Kidney epithelial cell (primary cell): ENCODE results near the gene CHORDC1. TPM values are rescaled to one million over a fixed set of nuclear protein-coding genes. Genes with fewer than 3 reads are reported as not detected.
A peak's percentile ranks its signal among the peaks of the same experiment; 100 is the strongest.

Experiments used
- DNase-seq: peaks from one replicate; pipeline ENCODE4 v3.0.0-alpha.2; 2010; ENCODE audit warnings: low read depth
- H3K27me3 ChIP-seq: 2 replicates; pipeline ENCODE4 v1.6.0; 2011; ENCODE audit warnings: low read length; ENCODE audit not compliant: control insufficient read depth, insufficient read depth
- H3K36me3 ChIP-seq: 2 replicates; pipeline ENCODE4 v1.5.1; 2011; ENCODE audit warnings: low read length; ENCODE audit not compliant: control insufficient read depth, insufficient read depth
- H3K4me3 ChIP-seq: 2 replicates; pipeline ENCODE4 v1.5.1; 2011; ENCODE audit warnings: low read depth, mild to moderate bottlenecking, control low read depth, low read length
- CTCF ChIP-seq: IDR thresholded peaks from 2 replicates; pipeline ENCODE4 v1.5.1; 2011; ENCODE audit warnings: mild to moderate bottlenecking, moderate library complexity, low read length, control low read depth, inconsistent platforms; ENCODE audit not compliant: insufficient read depth, poor library complexity, severe bottlenecking
- total RNA-seq: library from RNA; depleted of rRNA; stranded (reverse); fragments of >200 nt; gene quantifications from 2 replicates; pipeline ENCODE4 v1.2.3, GENCODE V29; 2015

Gene CHORDC1
- total RNA-seq, 1 donor from 2014 or later, result 48.3 TPM

GRCh38 chr11:90237004-90237403, 14.2 kb upstream of the CHORDC1 start:
- H3K4me3 ChIP-seq, result no peak overlapping the region
- H3K27me3 ChIP-seq, result no peaks in the 10 kb centered on the region
- no peak for DNase-seq
- TF ChIP-seq CTCF, result no peak
- no peaks in the 10 kb centered on the region for H3K36me3 ChIP-seq

DNA sequence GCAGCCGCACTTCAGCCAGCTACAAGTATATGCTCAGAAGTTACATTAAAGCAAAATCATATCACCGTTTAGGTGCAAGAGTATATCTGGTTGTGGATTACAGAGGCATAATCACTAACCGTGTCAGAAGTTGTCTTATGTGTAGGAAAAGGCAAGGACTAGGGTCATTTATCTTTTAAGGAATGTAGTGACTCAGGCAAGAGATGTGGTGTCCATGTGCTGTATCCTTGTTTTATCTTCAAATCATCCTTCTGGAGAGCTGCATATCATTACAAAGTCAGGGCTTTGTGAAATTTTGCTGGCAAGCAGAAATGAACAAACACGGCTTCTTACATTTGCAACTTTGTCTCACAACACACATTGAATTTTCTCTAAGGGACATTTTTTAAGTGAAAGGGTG, 12.7 kb upstream of the CHORDC1 start:
- Histone ChIP-seq H3K27me3 (no peaks in the 10 kb centered on the region), H3K4me3 (no peak overlapping the region), H3K36me3 (no peaks in the 10 kb centered on the region)
- TF ChIP-seq CTCF, result no peak
- no peak for DNase-seq

- Histone ChIP-seq H3K4me3 (no peak overlapping the region), H3K27me3 (no peaks in the 10 kb centered on the region), H3K36me3 (no peaks in the 10 kb centered on the region)
- no peak for DNase-seq
- no peak for TF ChIP-seq CTCF
Measured at GRCh38 chr11:90234977-90235376, 12.1 kb upstream of the CHORDC1 start.

DNA sequence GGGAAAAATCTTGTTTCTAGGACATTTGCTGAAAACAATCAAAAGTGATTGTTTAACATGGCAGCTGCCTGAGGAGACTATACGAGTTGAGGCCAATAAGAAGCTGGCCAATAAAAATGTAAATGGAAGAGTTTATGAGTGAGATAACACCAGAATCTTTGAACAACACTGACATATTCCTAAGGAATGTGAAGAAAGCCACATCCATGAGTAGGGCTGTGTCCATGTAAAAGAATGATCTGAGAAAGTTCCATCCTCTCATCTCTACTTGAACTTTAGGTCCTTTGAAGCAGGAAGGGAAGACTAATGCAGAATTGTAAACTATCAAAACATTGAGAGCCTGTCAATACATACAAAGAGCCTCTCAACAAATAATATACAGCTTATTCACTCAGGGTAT, 6.9 kb upstream of the CHORDC1 start:
- no peaks in the 10 kb centered on the region for H3K36me3 ChIP-seq
- no peak overlapping the region for H3K4me3 ChIP-seq
- DNase-seq, result no peak
- no peaks in the 10 kb centered on the region for H3K27me3 ChIP-seq
- no peak for TF ChIP-seq CTCF

- DNase-seq, result no peak
- no peaks in the 10 kb centered on the region for H3K36me3 ChIP-seq
- TF ChIP-seq CTCF, result no peak
- H3K4me3 ChIP-seq, result no peak overlapping the region
- H3K27me3 ChIP-seq, result no peaks in the 10 kb centered on the region
Measured at GRCh38 chr11:90228056-90228455, 5.2 kb upstream of the CHORDC1 start.

DNA sequence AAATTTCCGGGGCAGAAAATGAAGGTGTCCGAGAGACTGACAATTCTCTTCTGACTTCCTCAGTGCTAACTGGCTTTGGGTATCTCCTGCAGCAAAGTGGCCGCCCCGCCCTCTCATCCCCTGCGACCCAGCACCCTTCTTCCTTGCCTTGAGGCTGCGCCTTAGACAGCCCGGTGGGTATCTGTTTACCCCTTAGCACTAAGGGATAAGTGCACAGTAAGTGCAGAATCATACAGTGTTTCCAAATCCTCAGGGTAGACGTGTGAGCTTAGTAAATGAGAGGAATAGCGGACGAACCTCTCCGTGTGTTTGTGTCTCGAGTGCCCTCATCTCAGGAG, 368 bp upstream of the CHORDC1 start:
- no peak for TF ChIP-seq CTCF
- Histone ChIP-seq H3K27me3 (no peaks in the 10 kb centered on the region), H3K36me3 (no peaks in the 10 kb centered on the region), H3K4me3 (peak overlapping the region; percentile 93)
- no peak for DNase-seq
